ENCODE results near the gene GALK1. TPM values are rescaled to one million over a fixed set of nuclear protein-coding genes. Genes with fewer than 3 reads are reported as not detected.
A peak's percentile ranks its signal among the peaks of the same experiment; 100 is the strongest.

Gene GALK1
- total and polyA plus RNA-seq, 2 of the 13 experiments (the other 11 are each of a cell fraction or from before 2014, with no cell fraction given), result 59.9 to 93.6 TPM

DNA sequence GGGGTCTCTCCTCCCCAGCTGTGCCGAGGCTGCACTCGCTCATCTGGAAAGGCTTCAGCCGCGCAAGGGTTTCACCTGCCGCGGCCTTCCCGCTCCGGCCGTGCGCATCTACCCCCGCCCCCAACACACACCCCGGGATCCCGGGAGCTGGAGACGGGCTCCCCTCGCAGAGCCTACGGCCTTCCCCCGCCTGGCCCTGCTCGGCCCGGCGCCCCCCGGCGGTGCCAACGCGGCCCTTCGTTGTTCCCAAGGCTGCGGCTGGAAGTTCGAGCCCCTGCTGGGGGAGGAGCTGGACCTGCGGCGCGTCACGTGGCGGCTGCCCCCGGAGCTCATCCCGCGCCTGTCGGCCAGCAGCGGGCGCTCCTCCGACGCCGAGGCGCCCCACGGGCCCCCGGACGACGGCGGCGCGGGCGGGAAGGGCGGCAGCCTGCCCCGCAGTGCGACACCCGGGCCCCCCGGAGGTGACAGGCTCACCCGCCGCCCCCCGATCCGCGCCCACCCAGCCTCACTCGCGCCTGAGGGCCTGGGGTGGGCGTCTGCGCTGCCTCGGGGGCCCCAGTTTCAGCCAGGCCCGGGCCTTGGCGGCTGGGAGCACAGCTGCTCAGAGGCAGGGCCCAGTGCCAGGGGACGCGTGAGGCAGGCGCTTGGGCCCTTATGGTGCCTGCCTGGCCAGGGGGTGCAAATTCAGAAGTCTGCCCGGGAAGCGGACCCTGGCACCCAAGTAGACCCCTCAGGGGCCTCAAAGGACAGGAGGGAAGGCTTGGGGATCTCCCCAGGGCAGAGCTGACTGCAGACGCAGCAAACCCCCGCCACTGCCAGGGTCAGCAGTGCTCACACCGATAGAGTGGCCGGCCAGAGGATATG lies 11.2 kb downstream of the GALK1 start (continued):
- TF ChIP-seq, protein P1, sequence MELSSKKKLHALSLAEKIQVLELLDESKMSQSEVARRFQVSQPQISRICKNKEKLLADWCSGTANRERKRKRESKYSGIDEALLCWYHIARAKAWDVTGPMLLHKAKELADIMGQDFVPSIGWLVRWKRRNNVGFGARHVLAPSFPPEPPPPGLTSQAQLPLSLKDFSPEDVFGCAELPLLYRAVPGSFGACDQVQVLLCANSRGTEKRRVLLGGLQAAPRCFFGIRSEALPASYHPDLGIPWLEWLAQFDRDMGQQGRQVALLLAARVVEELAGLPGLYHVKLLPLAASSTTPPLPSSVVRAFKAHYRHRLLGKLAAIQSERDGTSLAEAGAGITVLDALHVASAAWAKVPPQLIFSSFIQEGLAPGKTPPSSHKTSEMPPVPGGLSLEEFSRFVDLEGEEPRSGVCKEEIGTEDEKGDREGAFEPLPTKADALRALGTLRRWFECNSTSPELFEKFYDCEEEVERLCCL (CRISPR knock-in tag; IDR thresholded peaks at IDR 0.05; ENCODE audit: borderline replicate concordance), result no peak
- TF ChIP-seq ZNF543 (CRISPR knock-in tag; IDR thresholded peaks at IDR 0.05), result no peak; the same call in 1 of the 2 replicates
- TF ChIP-seq NCOA2 (CRISPR knock-in tag; IDR thresholded peaks at IDR 0.05), result peak; percentile 49; the same call in 1 of the 2 replicates
- TF ChIP-seq GABPA (IDR thresholded peaks at IDR 0.05; ENCODE audit: low read depth, low read length), result no peak
- TF ChIP-seq GABPA (CRISPR knock-in tag; IDR thresholded peaks at IDR 0.05; ENCODE audit: low read depth), result no peak
- TF ChIP-seq RFXANK (CRISPR knock-in tag; IDR thresholded peaks at IDR 0.05), result no peak
- no peak for TF ChIP-seq NR1H2 (CRISPR knock-in tag; IDR thresholded peaks at IDR 0.05; ENCODE audit: borderline replicate concordance, low read depth)
- TF ChIP-seq ZNF431 (CRISPR knock-in tag; IDR thresholded peaks at IDR 0.05; ENCODE audit: borderline replicate concordance, low read depth), result peak; percentile 93
- TF ChIP-seq ZNF205 (CRISPR knock-in tag; IDR thresholded peaks at IDR 0.05), result no peak; the same call in 1 of the 2 replicates
- TF ChIP-seq, protein P2, sequence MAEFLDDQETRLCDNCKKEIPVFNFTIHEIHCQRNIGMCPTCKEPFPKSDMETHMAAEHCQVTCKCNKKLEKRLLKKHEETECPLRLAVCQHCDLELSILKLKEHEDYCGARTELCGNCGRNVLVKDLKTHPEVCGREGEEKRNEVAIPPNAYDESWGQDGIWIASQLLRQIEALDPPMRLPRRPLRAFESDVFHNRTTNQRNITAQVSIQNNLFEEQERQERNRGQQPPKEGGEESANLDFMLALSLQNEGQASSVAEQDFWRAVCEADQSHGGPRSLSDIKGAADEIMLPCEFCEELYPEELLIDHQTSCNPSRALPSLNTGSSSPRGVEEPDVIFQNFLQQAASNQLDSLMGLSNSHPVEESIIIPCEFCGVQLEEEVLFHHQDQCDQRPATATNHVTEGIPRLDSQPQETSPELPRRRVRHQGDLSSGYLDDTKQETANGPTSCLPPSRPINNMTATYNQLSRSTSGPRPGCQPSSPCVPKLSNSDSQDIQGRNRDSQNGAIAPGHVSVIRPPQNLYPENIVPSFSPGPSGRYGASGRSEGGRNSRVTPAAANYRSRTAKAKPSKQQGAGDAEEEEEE (CRISPR knock-in tag; IDR thresholded peaks at IDR 0.05; ENCODE audit: borderline replicate concordance), result no peak
- TF ChIP-seq SP4 (CRISPR knock-in tag; IDR thresholded peaks at IDR 0.05), result peak; percentile 86
- TF ChIP-seq, protein P3, sequence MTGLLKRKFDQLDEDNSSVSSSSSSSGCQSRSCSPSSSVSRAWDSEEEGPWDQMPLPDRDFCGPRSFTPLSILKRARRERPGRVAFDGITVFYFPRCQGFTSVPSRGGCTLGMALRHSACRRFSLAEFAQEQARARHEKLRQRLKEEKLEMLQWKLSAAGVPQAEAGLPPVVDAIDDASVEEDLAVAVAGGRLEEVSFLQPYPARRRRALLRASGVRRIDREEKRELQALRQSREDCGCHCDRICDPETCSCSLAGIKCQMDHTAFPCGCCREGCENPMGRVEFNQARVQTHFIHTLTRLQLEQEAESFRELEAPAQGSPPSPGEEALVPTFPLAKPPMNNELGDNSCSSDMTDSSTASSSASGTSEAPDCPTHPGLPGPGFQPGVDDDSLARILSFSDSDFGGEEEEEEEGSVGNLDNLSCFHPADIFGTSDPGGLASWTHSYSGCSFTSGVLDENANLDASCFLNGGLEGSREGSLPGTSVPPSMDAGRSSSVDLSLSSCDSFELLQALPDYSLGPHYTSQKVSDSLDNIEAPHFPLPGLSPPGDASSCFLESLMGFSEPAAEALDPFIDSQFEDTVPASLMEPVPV (CRISPR knock-in tag; IDR thresholded peaks at IDR 0.05), result peak; percentile 97
- no peak for TF ChIP-seq FOSL2 (CRISPR knock-in tag; IDR thresholded peaks at IDR 0.05)
- TF ChIP-seq SIX1 (CRISPR knock-in tag; IDR thresholded peaks at IDR 0.05; ENCODE audit: borderline replicate concordance), result no peak; the same call in 1 of the 2 replicates
- TF ChIP-seq, protein P4, sequence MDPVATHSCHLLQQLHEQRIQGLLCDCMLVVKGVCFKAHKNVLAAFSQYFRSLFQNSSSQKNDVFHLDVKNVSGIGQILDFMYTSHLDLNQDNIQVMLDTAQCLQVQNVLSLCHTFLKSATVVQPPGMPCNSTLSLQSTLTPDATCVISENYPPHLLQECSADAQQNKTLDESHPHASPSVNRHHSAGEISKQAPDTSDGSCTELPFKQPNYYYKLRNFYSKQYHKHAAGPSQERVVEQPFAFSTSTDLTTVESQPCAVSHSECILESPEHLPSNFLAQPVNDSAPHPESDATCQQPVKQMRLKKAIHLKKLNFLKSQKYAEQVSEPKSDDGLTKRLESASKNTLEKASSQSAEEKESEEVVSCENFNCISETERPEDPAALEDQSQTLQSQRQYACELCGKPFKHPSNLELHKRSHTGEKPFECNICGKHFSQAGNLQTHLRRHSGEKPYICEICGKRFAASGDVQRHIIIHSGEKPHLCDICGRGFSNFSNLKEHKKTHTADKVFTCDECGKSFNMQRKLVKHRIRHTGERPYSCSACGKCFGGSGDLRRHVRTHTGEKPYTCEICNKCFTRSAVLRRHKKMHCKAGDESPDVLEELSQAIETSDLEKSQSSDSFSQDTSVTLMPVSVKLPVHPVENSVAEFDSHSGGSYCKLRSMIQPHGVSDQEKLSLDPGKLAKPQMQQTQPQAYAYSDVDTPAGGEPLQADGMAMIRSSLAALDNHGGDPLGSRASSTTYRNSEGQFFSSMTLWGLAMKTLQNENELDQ (CRISPR knock-in tag; IDR thresholded peaks at IDR 0.05; ENCODE audit: borderline replicate concordance), result no peak
- 0 out of 2 replicates have a peak, but pooled peaks have one; percentile 52 for TF ChIP-seq THYN1 (CRISPR knock-in tag; IDR thresholded peaks at IDR 0.05; ENCODE audit: borderline replicate concordance, low read depth)
- no peak for TF ChIP-seq SMAD9 (CRISPR knock-in tag; IDR thresholded peaks at IDR 0.05)
- TF ChIP-seq ZNF607 (CRISPR knock-in tag; IDR thresholded peaks at IDR 0.05; ENCODE audit: borderline replicate concordance), result peak; percentile 90
- peak; percentile 71 for TF ChIP-seq ZNF331 (CRISPR knock-in tag; IDR thresholded peaks at IDR 0.05)
- no peak for TF ChIP-seq ZNF616 (CRISPR knock-in tag; IDR thresholded peaks at IDR 0.05; ENCODE audit: low read depth)

Data from HepG2 (cell line).